ENCODE measurements around the gene ENAH. TPM values are rescaled to one million over a fixed set of nuclear protein-coding genes. Genes with fewer than 3 reads are reported as not detected.

The ENAH gene
- total and polyA plus RNA-seq, 2 donors (not counting 1 experiment from before 2014, with no cell fraction given), result 85.0 to 210 TPM

GRCh38 chr1:225685476-225686176 is 32.7 kb upstream of the ENAH start:
- H3K9ac ChIP-seq (ENCODE audit: insufficient read depth, low read length), result no peak overlapping the region
- TF ChIP-seq CTCF (conservative IDR thresholded peaks at IDR 0.05 in 1 of 2, IDR thresholded peaks at IDR 0.05 in 1 of 2; ENCODE audit: low read depth in 1 of 2, low read length in 2 of 2), result no peak
- no peak for TF ChIP-seq EZH2 (IDR thresholded peaks at IDR 0.05; ENCODE audit: low read length, missing control alignments)
- peak in 1 of 2 donors; percentile 37 for DNase-seq (ENCODE audit: low read depth in 2 of 2)
- H2AFZ ChIP-seq (ENCODE audit: low read length), result no peak overlapping the region
- H4K20me1 ChIP-seq (ENCODE audit: control insufficient read depth, extremely low read depth, insufficient read depth, low read length), result no peaks in the 10 kb centered on the region
- H3K9me3 ChIP-seq (ENCODE audit: control insufficient read depth, insufficient read depth, low read depth, low read length), result no peaks in the 10 kb centered on the region
- H3K4me3 ChIP-seq (replicated peaks in 1 of 4; ENCODE audit: control extremely low read depth in 1 of 4, insufficient read depth in 1 of 4, low read depth in 3 of 4, low read length in 4 of 4), result no peak overlapping the region
- no peaks in the 10 kb centered on the region for H3K79me2 ChIP-seq (ENCODE audit: control insufficient read depth, insufficient read depth, low read length)
- no peaks in the 10 kb centered on the region for H3K36me3 ChIP-seq (ENCODE audit: control insufficient read depth, insufficient read depth, low read length)
- no peaks in the 10 kb centered on the region for H3K4me1 ChIP-seq (ENCODE audit: control insufficient read depth, extremely low read depth, insufficient read depth, low read length)
- H3K4me2 ChIP-seq (ENCODE audit: extremely low read depth, insufficient read depth, low read length), result no peak overlapping the region
- peaks cover 2% of the 10 kb centered on the region for H3K27me3 ChIP-seq (ENCODE audit: control insufficient read depth, insufficient read depth, low read length)
- no peak overlapping the region for H3K27ac ChIP-seq (ENCODE audit: insufficient read depth, low read length)

- Histone ChIP-seq H3K4me1 (ENCODE audit: control insufficient read depth, extremely low read depth, insufficient read depth, low read length) (no peaks in the 10 kb centered on the region), H3K4me3 (replicated peaks in 1 of 4; ENCODE audit: control extremely low read depth in 1 of 4, insufficient read depth in 1 of 4, low read depth in 3 of 4, low read length in 4 of 4) (no peak overlapping the region), H3K9ac (ENCODE audit: insufficient read depth, low read length) (no peak overlapping the region), H3K4me2 (ENCODE audit: extremely low read depth, insufficient read depth, low read length) (no peak overlapping the region), H3K79me2 (ENCODE audit: control insufficient read depth, insufficient read depth, low read length) (no peaks in the 10 kb centered on the region), H2AFZ (ENCODE audit: low read length) (no peak overlapping the region), H3K36me3 (ENCODE audit: control insufficient read depth, insufficient read depth, low read length) (no peaks in the 10 kb centered on the region), H3K27me3 (ENCODE audit: control insufficient read depth, insufficient read depth, low read length) (peaks cover 2% of the 10 kb centered on the region), H3K27ac (ENCODE audit: insufficient read depth, low read length) (no peak overlapping the region), H3K9me3 (ENCODE audit: control insufficient read depth, insufficient read depth, low read depth, low read length) (no peaks in the 10 kb centered on the region), H4K20me1 (ENCODE audit: control insufficient read depth, extremely low read depth, insufficient read depth, low read length) (no peaks in the 10 kb centered on the region)
- DNase-seq (ENCODE audit: low read depth in 2 of 2), result no peak
- TF ChIP-seq CTCF (conservative IDR thresholded peaks at IDR 0.05 in 1 of 2, IDR thresholded peaks at IDR 0.05 in 1 of 2; ENCODE audit: low read depth in 1 of 2, low read length in 2 of 2), result no peak
- TF ChIP-seq EZH2 (IDR thresholded peaks at IDR 0.05; ENCODE audit: low read length, missing control alignments), result no peak
These were observed 31.8 kb upstream of the ENAH start for GRCh38 chr1:225684741-225685140.

- Histone ChIP-seq H3K4me3 (replicated peaks in 1 of 4; ENCODE audit: control extremely low read depth in 1 of 4, insufficient read depth in 1 of 4, low read depth in 3 of 4, low read length in 4 of 4) (no peak overlapping the region), H3K36me3 (ENCODE audit: control insufficient read depth, insufficient read depth, low read length) (no peaks in the 10 kb centered on the region), H3K4me2 (ENCODE audit: extremely low read depth, insufficient read depth, low read length) (no peak overlapping the region), H2AFZ (ENCODE audit: low read length) (no peak overlapping the region), H3K4me1 (ENCODE audit: control insufficient read depth, extremely low read depth, insufficient read depth, low read length) (no peaks in the 10 kb centered on the region), H3K27me3 (ENCODE audit: control insufficient read depth, insufficient read depth, low read length) (peaks cover 2% of the 10 kb centered on the region), H4K20me1 (ENCODE audit: control insufficient read depth, extremely low read depth, insufficient read depth, low read length) (no peaks in the 10 kb centered on the region), H3K79me2 (ENCODE audit: control insufficient read depth, insufficient read depth, low read length) (no peaks in the 10 kb centered on the region), H3K9ac (ENCODE audit: insufficient read depth, low read length) (no peak overlapping the region), H3K9me3 (ENCODE audit: control insufficient read depth, insufficient read depth, low read depth, low read length) (no peaks in the 10 kb centered on the region), H3K27ac (ENCODE audit: insufficient read depth, low read length) (no peak overlapping the region)
- no peak for DNase-seq (ENCODE audit: low read depth in 2 of 2)
- TF ChIP-seq CTCF (conservative IDR thresholded peaks at IDR 0.05 in 1 of 2, IDR thresholded peaks at IDR 0.05 in 1 of 2; ENCODE audit: low read depth in 1 of 2, low read length in 2 of 2) (no peak), EZH2 (IDR thresholded peaks at IDR 0.05; ENCODE audit: low read length, missing control alignments) (no peak)
These were observed 28.3 kb upstream of the ENAH start for GRCh38 chr1:225681231-225681630.

Data from fibroblast of lung (primary cell).